SHP77 (cell line): Measurements from ENCODE around the gene BNIP3.

Experiments
- DNase-seq, 2 experiments: peaks; one replicate each; lab custom pipeline; 2025; lab: John Stamatoyannopoulos, UW

Gene BNIP3

DNA sequence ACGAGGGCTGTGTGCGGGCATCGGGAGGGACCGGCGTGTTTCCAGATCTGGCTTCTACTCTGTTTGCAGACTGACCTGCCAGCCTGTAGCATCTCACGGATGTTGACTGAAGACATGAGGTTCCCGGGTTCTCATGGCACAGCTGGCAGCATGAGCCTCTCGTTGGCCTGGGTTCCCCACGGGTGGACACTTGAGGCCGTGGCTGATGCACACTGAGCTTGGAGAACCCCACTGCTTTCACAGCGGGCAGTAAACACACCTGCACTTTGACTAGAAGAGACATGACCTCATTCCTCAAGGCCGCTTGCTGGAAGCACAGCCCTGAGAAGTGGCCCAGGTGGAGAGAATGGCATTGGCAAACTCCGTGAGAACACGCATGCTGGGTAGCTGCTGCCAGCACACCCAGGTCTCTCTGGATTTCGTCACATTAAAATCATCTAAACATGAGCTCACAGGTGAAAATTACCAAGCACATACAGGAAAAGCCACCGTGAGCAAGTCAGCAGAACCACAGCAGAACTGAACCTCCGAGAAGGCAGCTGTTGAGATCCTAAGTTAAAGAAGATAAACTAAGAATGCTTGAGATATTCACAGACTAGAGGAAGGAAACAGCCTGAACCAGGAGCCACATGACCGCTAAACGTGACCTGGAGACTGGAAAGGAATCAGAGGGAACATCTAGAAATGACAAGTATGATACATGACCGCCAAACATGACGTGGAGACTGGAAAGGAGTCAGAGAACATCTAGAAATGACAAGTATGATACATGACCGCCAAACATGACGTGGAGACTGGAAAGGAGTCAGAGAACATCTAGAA lies 32.5 kb downstream of the BNIP3 start:
- no peak for DNase-seq

GRCh38 chr10:131948501-131948900 lies 33.2 kb downstream of the BNIP3 start:
- no peak for DNase-seq

DNA sequence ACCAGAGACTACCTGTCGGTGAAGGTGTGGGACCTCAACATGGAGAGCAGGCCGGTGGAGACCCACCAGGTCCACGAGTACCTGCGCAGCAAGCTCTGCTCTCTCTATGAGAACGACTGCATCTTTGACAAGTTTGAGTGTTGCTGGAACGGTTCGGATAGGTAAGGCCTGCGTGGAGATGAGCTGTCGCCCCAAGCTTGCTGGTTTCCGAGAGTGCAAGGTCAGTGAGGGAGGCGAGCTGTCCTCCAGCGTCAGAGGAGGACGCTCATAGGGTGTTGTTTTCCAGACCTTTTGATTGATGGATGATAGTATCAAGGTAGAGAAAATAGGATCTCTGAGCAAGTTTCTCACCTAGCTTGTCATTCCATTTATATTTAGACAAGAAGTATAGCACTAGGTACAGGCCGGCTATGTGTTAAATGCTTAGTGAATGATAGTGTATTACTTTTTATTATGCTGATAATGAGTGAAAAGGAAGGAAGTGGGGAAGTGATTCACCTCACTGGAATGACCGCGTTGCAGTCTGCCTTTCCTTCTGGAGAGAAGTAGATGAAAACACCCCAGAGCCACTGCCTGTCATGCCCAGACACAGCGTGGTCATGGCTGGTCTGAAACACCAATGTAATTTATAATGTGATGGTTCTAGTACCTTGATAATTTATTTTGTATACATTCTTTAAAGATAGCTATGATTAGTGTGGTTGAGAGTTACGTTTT lies 33.9 kb downstream of the BNIP3 start:
- DNase-seq: no peak

DNA sequence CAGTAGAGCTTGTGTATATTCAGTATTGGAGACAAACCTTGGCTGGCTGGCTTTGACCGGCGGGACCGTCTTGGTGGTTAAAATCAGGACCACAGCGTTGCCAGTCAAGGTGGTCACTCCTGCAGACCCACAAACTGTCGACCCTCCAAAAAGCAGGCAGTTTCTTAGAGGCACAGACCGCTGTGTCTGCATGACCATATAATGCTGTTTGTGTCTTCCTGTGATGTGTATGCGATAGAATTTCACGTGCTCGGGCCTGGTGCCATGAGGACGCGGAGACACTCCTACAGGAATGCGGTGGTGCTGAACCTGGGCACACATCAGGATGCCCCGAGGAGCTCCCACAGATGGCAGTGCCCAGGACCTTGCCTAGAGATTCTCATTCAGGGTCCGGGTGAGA lies 34.8 kb downstream of the BNIP3 start:
- DNase-seq: no peak

DNA sequence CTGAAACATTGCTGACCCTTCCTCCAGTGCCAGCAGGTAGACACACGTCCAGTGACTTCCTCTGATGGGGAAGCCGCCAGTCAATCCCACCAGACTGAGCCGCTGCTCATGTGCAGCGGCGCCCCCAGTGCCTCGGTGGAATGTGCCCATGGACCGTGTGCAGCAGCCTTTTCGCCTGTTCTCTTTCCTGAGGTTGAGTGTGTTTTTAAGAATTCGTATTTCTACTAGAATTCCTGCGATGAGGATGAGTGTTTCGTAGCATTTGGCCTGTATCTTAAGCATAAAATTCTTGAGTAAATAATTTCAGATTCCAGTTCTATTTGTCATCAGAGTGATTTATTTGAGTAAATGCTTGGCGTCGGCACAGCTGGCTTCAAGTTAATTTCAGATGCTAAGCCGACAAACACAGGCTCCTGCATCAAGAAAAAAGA lies 35.4 kb downstream of the BNIP3 start:
- DNase-seq: no peak

DNA sequence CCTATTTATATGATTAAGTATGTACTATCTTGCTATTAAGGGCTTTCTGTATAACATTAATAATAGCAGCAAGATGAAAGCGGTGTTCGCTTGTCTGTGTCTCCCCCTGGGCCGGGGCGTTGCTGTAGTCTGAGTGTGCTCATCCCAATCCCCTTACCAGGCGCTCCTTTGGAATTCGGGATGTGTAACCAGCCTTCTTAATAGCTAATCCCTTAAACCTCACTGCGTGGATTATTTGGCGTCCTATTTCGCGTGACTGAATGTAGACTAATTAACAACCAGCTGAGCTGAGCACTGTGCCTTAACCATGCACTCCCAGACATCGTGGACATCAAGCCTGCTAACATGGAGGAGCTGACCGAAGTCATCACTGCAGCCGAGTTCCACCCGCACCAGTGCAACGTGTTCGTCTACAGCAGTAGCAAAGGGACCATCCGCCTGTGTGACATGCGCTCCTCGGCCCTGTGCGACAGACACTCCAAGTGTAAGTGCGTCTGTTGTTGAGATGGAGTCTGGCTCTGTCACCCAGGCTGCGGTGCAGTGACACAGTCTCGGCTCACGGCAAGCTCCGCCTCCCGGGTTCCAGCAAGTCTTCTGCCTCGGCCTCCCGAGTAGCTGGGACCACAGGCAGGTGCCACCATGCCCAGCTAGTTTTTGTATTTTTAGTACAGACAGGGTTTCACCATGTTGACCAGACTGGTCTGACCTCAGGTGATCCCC lies 36.6 kb downstream of the BNIP3 start:
- DNase-seq: no peak

- DNase-seq: no peak
Observed at GRCh38 chr10:131944412-131944811, 37.3 kb downstream of the BNIP3 start.

DNA sequence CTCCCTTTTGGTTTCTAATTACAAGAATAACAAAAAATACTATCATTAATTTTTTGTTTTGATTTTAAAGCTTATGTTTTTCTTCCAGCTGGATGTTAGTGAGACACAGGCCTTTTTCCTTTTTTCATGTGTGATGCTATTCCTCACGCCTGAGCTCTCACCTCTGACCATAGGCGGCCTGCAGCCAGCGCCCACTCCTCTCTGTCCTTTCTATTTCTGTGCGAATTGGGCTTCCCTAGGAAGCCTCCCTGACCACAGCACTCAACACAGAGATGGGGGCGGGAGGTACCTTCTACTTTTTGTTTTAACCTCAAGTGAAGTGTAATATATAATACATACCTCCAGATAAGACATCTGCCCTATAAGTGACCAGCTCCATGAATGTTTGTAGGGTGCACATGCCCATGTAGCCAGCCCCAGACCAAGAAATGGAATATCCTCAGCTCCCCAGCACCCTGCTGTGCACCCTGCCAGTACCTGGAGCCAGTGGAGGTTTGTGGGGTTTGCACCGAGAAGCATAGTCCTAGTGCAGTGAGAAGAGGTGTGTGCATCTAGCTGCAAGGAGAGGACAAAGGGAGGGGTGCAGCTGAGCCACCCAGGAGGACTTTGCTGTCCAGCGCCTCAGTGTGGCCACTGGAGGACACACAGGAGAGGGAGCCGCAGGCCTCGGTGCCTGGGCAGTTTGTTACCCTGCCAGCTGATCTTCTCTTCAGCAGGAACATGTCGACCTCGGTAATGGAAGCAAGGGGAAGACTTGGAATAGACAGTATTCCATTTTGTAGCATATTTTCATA lies 38.5 kb downstream of the BNIP3 start:
- DNase-seq: peak in 1 of 2 experiments; percentile 4

- no peak for DNase-seq
Observed at GRCh38 chr10:131942455-131942854, 39.3 kb downstream of the BNIP3 start.

DNA sequence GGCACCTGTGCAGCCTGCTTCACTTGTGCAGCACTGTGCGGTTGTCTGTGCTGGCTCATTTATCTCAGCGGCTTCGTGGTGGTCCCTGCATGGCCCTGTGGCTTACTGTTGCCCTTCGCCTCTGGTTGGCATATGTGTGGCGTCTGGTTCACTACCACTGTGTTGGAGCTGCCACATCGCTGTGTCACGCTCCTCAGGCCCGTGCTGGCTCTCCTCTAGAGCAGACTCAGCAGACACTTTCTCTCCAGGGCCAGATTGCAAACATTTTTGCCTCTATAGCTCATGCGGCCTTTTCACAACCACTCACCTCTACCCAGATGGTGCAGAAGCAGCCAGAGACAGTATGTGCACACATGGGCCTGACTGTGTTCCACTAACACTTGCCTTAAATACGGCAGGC lies 43.0 kb downstream of the BNIP3 start:
- no peak for DNase-seq

GRCh38 chr10:131937836-131938235 lies 43.9 kb downstream of the BNIP3 start:
- DNase-seq: no peak

DNA sequence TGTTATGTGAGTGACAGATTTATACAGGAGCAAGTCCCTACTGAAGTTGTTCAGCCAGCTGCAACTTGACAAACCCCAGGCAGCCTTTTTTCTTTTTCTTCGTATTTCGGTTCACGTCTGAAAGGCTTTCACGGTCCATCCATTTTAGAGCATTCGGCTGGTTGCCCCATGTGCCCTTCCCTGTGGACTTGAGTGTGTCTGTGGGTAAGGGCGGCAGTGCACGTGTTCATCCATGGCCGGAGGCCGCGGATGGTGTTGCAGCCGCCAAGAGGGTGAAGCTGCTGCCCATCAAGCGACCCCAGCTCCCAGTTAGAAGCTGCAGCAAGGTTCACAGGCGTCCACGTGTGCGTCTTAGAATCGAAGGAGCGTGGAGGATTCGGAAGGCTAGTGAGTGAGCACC lies 45.0 kb downstream of the BNIP3 start:
- no peak for DNase-seq

GRCh38 chr10:131936294-131936693 lies 45.4 kb downstream of the BNIP3 start:
- DNase-seq: no peak

DNA sequence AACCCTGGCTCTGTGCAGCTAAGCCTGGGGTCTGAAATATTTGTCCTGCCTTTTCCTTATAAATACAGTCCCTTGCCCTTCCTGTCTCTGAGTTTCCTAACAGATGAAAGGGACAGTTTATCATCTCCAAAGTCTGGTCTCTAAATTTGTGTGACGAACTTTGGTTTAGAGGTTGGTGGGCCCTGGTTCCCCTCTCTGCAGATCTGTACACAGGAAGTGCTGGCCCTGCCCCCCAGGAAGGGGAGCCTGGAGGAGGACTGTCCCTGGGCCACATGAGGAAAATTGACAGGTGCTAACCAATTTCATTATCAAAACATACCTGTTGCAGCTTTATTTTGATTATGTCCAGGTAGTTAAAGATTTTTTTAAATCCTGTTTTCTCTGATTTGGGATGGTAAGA lies 46.5 kb downstream of the BNIP3 start:
- no peak for DNase-seq

DNA sequence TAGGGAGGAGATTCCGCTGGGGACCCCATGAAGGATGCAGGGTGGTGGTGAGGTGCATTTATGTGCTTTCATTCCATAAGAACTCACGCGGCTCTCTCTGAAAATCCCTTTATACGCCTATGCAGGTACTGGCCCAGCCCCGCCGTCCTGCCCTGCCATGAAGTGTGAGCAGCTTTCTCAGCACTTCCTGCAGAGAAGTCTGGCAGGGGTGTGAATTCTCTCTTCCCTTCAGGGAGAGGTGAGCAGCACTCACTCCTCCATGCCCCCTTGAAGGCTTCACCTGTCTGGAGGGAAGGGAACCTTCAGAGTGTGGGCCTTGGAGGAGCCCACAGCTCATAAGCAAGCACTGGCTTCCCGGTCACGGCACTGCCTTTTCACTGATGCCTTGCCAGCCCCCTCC lies 47.0 kb downstream of the BNIP3 start:
- no peak for DNase-seq

- no peak for DNase-seq
Observed at GRCh38 chr10:131933696-131934086, 48.0 kb downstream of the BNIP3 start.

- no peak for DNase-seq
Observed at GRCh38 chr10:131933016-131933695, 48.6 kb downstream of the BNIP3 start.

DNA sequence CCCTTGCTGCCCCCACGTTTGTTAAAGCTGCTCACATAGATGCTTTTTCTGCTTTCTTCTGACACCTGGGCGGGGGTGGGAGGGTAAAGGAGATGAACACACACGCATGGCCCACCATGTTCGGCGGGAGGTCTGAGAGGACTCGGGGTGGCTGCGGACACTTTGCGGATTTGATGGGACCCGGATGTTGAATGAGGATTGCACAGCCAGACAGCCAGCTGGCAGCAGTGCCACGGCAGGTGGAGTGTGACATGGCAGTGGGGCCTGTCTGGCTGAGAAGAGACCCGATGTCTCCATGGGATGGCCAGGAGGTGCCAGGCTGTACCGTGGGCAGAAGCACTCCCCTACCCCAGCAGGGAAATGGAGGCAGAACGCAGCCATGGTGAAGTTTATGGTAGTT lies 49.7 kb downstream of the BNIP3 start:
- no peak for DNase-seq

DNA sequence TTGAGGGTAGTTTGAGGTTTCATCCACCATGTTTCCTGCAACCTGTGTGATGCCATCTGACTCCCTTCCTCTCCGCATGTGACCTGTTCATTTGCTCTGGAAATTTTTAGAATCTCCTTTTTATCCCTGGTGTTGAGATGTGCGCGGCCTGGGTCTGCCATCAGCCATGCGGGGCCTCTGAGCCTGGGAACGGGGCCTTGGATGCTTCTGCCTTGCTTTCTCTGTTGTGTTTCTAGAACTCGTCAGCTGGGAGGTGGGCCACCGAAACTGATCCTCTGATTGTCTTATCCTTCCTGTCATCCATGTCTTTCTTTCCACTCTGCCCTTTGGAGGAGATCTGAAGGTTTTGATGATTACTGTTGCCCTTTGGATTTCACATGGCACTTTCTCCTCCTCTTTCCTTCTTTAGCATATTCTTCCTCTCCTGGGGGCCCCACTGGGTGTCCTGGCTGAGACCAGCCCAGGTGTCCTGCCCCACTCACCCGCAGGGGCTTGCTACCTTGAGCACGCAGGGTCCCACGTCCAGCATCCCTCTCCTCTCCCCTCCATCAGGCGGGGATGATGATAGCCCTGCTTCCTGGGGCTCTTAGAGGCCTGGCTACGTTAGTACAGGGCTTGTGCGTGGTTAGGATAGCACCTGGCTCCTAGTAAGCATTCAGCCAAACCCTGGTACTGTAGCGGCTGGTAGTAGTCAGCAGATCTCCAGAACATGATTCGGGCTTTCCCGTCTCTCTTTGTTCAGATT lies 51.0 kb downstream of the BNIP3 start:
- DNase-seq: no peak

GRCh38 chr10:131930150-131930549 lies 51.6 kb downstream of the BNIP3 start:
- DNase-seq: no peak
